Kidney (tissue), 14 donors: ENCODE data around the gene BIRC6. TPM values are rescaled to one million over a fixed set of nuclear protein-coding genes. Genes with fewer than 3 reads are reported as not detected.

Experiments
- DNase-seq, 5 donors: peaks; one replicate each; pipeline ENCODE4 v3.0.0-alpha.2; 2013 to 2020
- FAIRE-seq: peaks from 2 replicates; lab custom pipeline; 2012; peaks lifted over from hg19 to GRCh38; lab: Jason Lieb, UNC
- H3K27ac ChIP-seq, 2 donors: one replicate each; pipeline ENCODE4 v1.7.0; 2013; ENCODE audit warnings: low read depth in 2 of 2, low read length in 2 of 2, inconsistent platforms in 1 of 2
- H3K27me3 ChIP-seq: one replicate; pipeline ENCODE4 v1.7.1; 2013; ENCODE audit warnings: low read length, inconsistent platforms; ENCODE audit not compliant: control insufficient read depth, insufficient read depth
- H3K36me3 ChIP-seq, 3 donors: one replicate each; pipeline versions ENCODE4 v1.7.0 to v1.7.1; 2013; ENCODE audit warnings: low read length in 3 of 3, control low read depth in 1 of 3, inconsistent platforms in 1 of 3; ENCODE audit not compliant: insufficient read depth in 3 of 3, control insufficient read depth in 2 of 3
- H3K4me1 ChIP-seq, 3 donors: one replicate each; pipeline versions ENCODE4 v1.7.0 to v1.7.1; 2013; ENCODE audit warnings: low read length in 3 of 3, inconsistent platforms in 1 of 3, low read depth in 1 of 3; ENCODE audit not compliant: control insufficient read depth in 2 of 3, insufficient read depth in 2 of 3
- H3K4me3 ChIP-seq, 3 donors: one replicate each; pipeline versions ENCODE4 v1.7.0 to v1.8.1; 2013; ENCODE audit warnings: low read length in 3 of 3, control low read depth in 1 of 3, inconsistent platforms in 1 of 3
- H3K9ac ChIP-seq, 3 donors: one replicate each; pipeline versions ENCODE4 v1.7.0 to v1.7.1; 2013; ENCODE audit warnings: low read length in 3 of 3, control low read depth in 1 of 3, inconsistent platforms in 1 of 3
- H3K9me3 ChIP-seq, 3 donors: one replicate each; pipeline versions ENCODE4 v1.7.0 to v1.7.1; 2013; ENCODE audit warnings: low read length in 3 of 3, control low read depth in 1 of 3, inconsistent platforms in 1 of 3; ENCODE audit not compliant: control insufficient read depth in 2 of 3, insufficient read depth in 1 of 3
- intact Hi-C: fragments of 100-400 bp; cut with DNase I; formaldehyde crosslinking; loops from one replicate; pipeline ENCODE4 v1.11.1; 2022
- polyA plus RNA-seq: library from polyadenylated mRNA; stranded (reverse); fragments of 350-450 nt; fragmentation: Illumina TruSeq; extraction: RNeasy Lipid Tissue Mini Kit (QIAGEN cat#74804); gene quantifications from one replicate; pipeline ENCODE4 v1.2.3, GENCODE V29; 2014; ENCODE audit warnings: low read depth, low replicate concordance; ENCODE audit not compliant: insufficient read depth
- total RNA-seq: library from RNA; stranded (reverse); fragmentation: NEBNext Ultra II Directional; extraction: Animal tissue kit (Norgen Biotek cat#: 25700); gene quantifications from one replicate; pipeline ENCODE4 v1.2.1, GENCODE V29; 2021
- TF ChIP-seq, protein P1 (sequence below): IDR thresholded peaks from 3 replicates; pipeline ENCODE4 v1.5.1; 2012; ENCODE audit warnings: mild to moderate bottlenecking, moderate library complexity, borderline replicate concordance; ENCODE audit not compliant: insufficient read depth; ENCODE audit errors: extremely low read depth
- donor health status: control.
- donor health status: control.
- donor health status: control.
- donor health status: control.
- donor health status: control.
- donor health status: DM: yes; HTN: yes; CAD: no.
- donor health status: Normal renal cell carcinoma (clear cell type).

The BIRC6 gene
- total and polyA plus RNA-seq, 2 donors from 2014 or later, result 12.8 to 113 TPM

DNA sequence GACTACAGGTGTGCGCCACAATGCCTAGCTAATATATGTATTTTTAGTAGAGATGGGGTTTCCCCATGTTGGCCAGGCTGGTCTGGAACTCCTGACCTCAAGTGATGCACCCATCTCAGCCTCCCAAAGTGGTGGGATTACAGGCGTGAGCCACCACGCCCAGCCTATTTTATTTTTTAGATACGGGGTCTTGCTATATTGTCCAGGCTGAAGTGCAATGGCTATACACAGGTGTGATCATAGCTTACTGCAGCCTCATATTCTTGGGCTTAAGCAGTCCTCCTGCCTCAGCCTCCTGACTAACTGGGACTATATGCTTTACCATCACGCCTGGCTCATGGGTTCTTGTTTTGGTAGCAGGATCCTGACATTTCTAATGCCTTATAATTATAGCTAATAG is 42.4 kb downstream of the BIRC6 start:
- H3K27me3 ChIP-seq, result no peaks in the 10 kb centered on the region
- H3K36me3 ChIP-seq, result peaks cover 6 to 7% (median 7%) of the 10 kb centered on the region in 3 donors
- no peak for FAIRE-seq

DNA sequence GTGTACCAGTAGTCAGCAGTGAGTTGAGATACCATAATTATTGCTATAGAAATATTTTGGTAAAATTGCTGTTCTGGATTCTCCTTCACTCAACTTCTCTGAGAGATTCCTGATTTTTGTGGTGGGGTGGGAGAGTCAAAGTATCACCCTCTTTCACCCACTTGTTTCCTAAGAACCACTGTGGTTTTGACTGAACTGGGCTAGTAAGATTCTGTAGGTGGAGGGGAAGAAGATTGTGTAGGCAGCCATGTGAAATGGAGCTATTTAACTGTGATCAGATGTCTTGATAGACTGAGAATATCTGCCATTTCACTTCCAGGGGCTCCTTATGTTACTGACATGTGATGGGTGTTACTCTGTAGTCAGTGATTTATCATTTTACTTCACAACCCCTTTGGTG is 45.3 kb downstream of the BIRC6 start:
- intact Hi-C loops, result no loop called here
- no peaks in the 10 kb centered on the region for H3K27me3 ChIP-seq
- FAIRE-seq (no peak), DNase-seq (no peak)
- no peaks in the 10 kb centered on the region for H3K9me3 ChIP-seq
- no peak overlapping the region for H3K27ac ChIP-seq
- TF ChIP-seq, protein P1, sequence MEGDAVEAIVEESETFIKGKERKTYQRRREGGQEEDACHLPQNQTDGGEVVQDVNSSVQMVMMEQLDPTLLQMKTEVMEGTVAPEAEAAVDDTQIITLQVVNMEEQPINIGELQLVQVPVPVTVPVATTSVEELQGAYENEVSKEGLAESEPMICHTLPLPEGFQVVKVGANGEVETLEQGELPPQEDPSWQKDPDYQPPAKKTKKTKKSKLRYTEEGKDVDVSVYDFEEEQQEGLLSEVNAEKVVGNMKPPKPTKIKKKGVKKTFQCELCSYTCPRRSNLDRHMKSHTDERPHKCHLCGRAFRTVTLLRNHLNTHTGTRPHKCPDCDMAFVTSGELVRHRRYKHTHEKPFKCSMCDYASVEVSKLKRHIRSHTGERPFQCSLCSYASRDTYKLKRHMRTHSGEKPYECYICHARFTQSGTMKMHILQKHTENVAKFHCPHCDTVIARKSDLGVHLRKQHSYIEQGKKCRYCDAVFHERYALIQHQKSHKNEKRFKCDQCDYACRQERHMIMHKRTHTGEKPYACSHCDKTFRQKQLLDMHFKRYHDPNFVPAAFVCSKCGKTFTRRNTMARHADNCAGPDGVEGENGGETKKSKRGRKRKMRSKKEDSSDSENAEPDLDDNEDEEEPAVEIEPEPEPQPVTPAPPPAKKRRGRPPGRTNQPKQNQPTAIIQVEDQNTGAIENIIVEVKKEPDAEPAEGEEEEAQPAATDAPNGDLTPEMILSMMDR, result no peak
- H3K4me3 ChIP-seq, result no peak overlapping the region
- H3K4me1 ChIP-seq, result no peaks in the 10 kb centered on the region
- peaks cover 2 to 8% (median 7%) of the 10 kb centered on the region in 3 donors for H3K36me3 ChIP-seq
- no peak overlapping the region for H3K9ac ChIP-seq

More for the DNA sequence above, 42.4 kb downstream of the BIRC6 start:
- Histone ChIP-seq H3K4me1 (no peaks in the 10 kb centered on the region), H3K27ac (no peak overlapping the region), H3K9me3 (no peaks in the 10 kb centered on the region), H3K9ac (no peak overlapping the region), H3K4me3 (no peak overlapping the region)
- intact Hi-C loops, result no loop called here
- DNase-seq, result no peak
- TF ChIP-seq, protein P1, result no peak

DNA sequence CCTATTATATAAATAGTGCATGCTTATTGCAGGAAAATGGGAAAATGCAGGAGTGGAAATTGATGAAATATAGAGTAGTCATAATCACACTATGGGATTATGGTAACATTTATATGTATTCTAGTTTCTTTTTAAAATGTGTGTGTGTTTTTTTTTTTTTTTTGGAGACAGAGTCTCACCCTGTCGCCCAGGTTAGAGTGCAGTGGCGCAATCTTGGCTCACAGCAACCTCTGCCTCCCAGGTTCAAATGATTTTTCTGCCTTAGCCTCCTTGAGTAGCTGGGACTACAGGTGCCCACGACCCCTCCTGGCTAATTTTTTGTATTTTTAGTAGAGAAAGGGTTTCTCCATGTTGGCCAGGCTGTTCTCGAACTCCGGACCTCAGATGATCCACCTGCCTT is 47.0 kb downstream of the BIRC6 start:
- FAIRE-seq (no peak), DNase-seq (no peak)
- Histone ChIP-seq H3K27me3 (no peaks in the 10 kb centered on the region), H3K4me3 (no peak overlapping the region), H3K9ac (no peak overlapping the region), H3K9me3 (no peaks in the 10 kb centered on the region), H3K27ac (no peak overlapping the region), H3K36me3 (peaks cover 0 to 8% (median 5%) of the 10 kb centered on the region in 3 donors), H3K4me1 (no peaks in the 10 kb centered on the region)
- intact Hi-C loops, result no loop called here
- TF ChIP-seq, protein P1, result no peak

DNA sequence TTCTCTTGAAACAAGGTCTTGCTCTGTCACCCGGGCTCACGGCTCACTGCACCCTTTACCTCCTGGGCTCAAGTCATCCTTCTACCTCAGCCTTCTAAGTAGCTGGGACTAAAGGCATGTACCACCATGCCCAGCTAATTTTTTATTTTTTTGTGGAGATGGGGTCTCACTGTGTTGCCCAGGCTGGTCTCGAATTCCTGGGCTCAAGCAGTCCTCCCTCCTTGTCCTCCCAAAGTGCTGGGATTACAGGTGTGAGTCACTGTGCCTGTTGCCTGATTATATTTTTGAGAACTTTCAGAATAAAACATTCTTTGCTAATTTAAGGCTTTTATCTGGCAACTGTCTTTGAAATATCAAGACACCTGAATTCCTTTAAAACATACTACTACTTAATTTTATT is 47.9 kb downstream of the BIRC6 start:
- TF ChIP-seq, protein P1, result no peak
- peaks cover 0 to 8% (median 5%) of the 10 kb centered on the region in 3 donors for H3K36me3 ChIP-seq
- intact Hi-C loops, result no loop called here

More for the DNA sequence above, 47.9 kb downstream of the BIRC6 start:
- Histone ChIP-seq H3K9ac (no peak overlapping the region), H3K4me1 (no peaks in the 10 kb centered on the region), H3K27ac (no peak overlapping the region), H3K4me3 (no peak overlapping the region), H3K27me3 (no peaks in the 10 kb centered on the region), H3K9me3 (no peaks in the 10 kb centered on the region)
- DNase-seq (no peak), FAIRE-seq (no peak)
